IMR-90 (cell line): Measurements from ENCODE around the gene CRTAP.

Experiments used
- BHLHE40 ChIP-seq: fragments of 150-350 bp; IDR thresholded peaks from 2 replicates; pipeline ENCODE4 v1.6.1; 2016; ENCODE audit warnings: mild to moderate bottlenecking, low read depth, low read length
- CEBPB ChIP-seq: IDR thresholded peaks from 2 replicates; pipeline ENCODE4 v1.6.1; 2012; ENCODE audit warnings: low read depth, low read length, improper control_type of control experiment
- CHD1 ChIP-seq: IDR thresholded peaks from 2 replicates; pipeline ENCODE4 v1.6.1; 2012; ENCODE audit warnings: low read depth, low read length, improper control_type of control experiment
- CTCF ChIP-seq: conservative IDR thresholded peaks from 2 replicates; pipeline ENCODE4 v1.5.1; 2012; ENCODE audit warnings: mild to moderate bottlenecking, low read depth, low read length, improper control_type of control experiment
- ELK1 ChIP-seq: fragments of 150-350 bp; IDR thresholded peaks from 2 replicates; pipeline ENCODE4 v1.6.1; 2016; ENCODE audit warnings: low read depth, mild to moderate bottlenecking, low read length, moderate library complexity, borderline replicate concordance
- FOS ChIP-seq: fragments of 150-350 bp; IDR thresholded peaks from 2 replicates; pipeline ENCODE4 v1.6.1; 2016; ENCODE audit warnings: low read depth, low read length
- MAFK ChIP-seq: IDR thresholded peaks from 2 replicates; pipeline ENCODE4 v1.6.1; 2012; ENCODE audit warnings: low read depth, low read length, improper control_type of control experiment
- MXI1 ChIP-seq: IDR thresholded peaks from 2 replicates; pipeline ENCODE4 v1.6.1; 2012; ENCODE audit warnings: low read depth, mild to moderate bottlenecking, low read length, moderate library complexity, borderline replicate concordance
- POLR2A ChIP-seq: IDR thresholded peaks from 2 replicates; pipeline ENCODE4 v1.6.1; 2012; ENCODE audit warnings: mild to moderate bottlenecking, low read depth, low read length
- RAD21 ChIP-seq: IDR thresholded peaks from 2 replicates; pipeline ENCODE4 v1.6.1; 2012; ENCODE audit warnings: low read length, improper control_type of control experiment
- USF2 ChIP-seq: fragments of 150-350 bp; IDR thresholded peaks from 2 replicates; pipeline ENCODE4 v1.6.1; 2017; ENCODE audit warnings: mild to moderate bottlenecking, antibody characterized with exemption, low read length, low read depth

GRCh38 chr3:33181229-33181628, 67.4 kb downstream of the CRTAP start:
- TF ChIP-seq CTCF, result no peak
- no peak for TF ChIP-seq CHD1
- no peak for TF ChIP-seq BHLHE40
- no peak for TF ChIP-seq POLR2A
- no peak for TF ChIP-seq CEBPB
- no peak for TF ChIP-seq USF2
- TF ChIP-seq MAFK, result no peak
- TF ChIP-seq FOS, result no peak
- TF ChIP-seq MXI1, result no peak
- no peak for TF ChIP-seq ELK1
- no peak for TF ChIP-seq RAD21
